ENCODE data around the gene SYNPO.

The SYNPO gene

GRCh38 chr5:150607991-150608390 lies 32.5 kb upstream of the SYNPO start:
- Histone ChIP-seq H3K9me3 (no peaks in the 10 kb centered on the region), H3K4me1 (ENCODE audit: control insufficient read depth in 1 of 2, insufficient read depth in 1 of 2, low read depth in 1 of 2, low read length in 1 of 2) (no peaks in the 10 kb centered on the region), H3K4me3 (ENCODE audit: low read depth in 1 of 2, low read length in 1 of 2) (no peak overlapping the region), H3K27ac (no peak overlapping the region), H3K36me3 (no peaks in the 10 kb centered on the region), H3K27me3 (no peaks in the 10 kb centered on the region)
- TF ChIP-seq CTCF (IDR thresholded peaks at IDR 0.05) = no peak

- Histone ChIP-seq H3K27ac (no peak overlapping the region), H3K4me1 (ENCODE audit: control insufficient read depth in 1 of 2, insufficient read depth in 1 of 2, low read depth in 1 of 2, low read length in 1 of 2) (no peaks in the 10 kb centered on the region), H3K36me3 (no peaks in the 10 kb centered on the region), H3K9me3 (no peaks in the 10 kb centered on the region), H3K27me3 (no peaks in the 10 kb centered on the region), H3K4me3 (ENCODE audit: low read depth in 1 of 2, low read length in 1 of 2) (no peak overlapping the region)
- TF ChIP-seq CTCF (IDR thresholded peaks at IDR 0.05) = no peak
These were observed 31.5 kb upstream of the SYNPO start for GRCh38 chr5:150608991-150609390.

- Histone ChIP-seq H3K36me3 (no peaks in the 10 kb centered on the region), H3K27ac (no peak overlapping the region), H3K4me1 (ENCODE audit: control insufficient read depth in 1 of 2, insufficient read depth in 1 of 2, low read depth in 1 of 2, low read length in 1 of 2) (no peaks in the 10 kb centered on the region), H3K27me3 (peaks cover 4% of the 10 kb centered on the region), H3K9me3 (no peaks in the 10 kb centered on the region), H3K4me3 (ENCODE audit: low read depth in 1 of 2, low read length in 1 of 2) (no peak overlapping the region)
- TF ChIP-seq CTCF (IDR thresholded peaks at IDR 0.05) = no peak
These were observed 30.4 kb upstream of the SYNPO start for GRCh38 chr5:150609843-150610584.

- no peak overlapping the region for H3K27ac ChIP-seq
- no peaks in the 10 kb centered on the region for H3K36me3 ChIP-seq
- no peaks in the 10 kb centered on the region for H3K9me3 ChIP-seq
- TF ChIP-seq CTCF (IDR thresholded peaks at IDR 0.05) = no peak
- no peaks in the 10 kb centered on the region for H3K4me1 ChIP-seq (ENCODE audit: control insufficient read depth in 1 of 2, insufficient read depth in 1 of 2, low read depth in 1 of 2, low read length in 1 of 2)
- H3K27me3 ChIP-seq = peaks cover 14% of the 10 kb centered on the region
- H3K4me3 ChIP-seq (ENCODE audit: low read depth in 1 of 2, low read length in 1 of 2) = no peak overlapping the region
These were observed 29.4 kb upstream of the SYNPO start for GRCh38 chr5:150611026-150611425.

- Histone ChIP-seq H3K9me3 (no peaks in the 10 kb centered on the region), H3K36me3 (no peaks in the 10 kb centered on the region), H3K4me3 (ENCODE audit: low read depth in 1 of 2, low read length in 1 of 2) (no peak overlapping the region), H3K27ac (no peak overlapping the region), H3K27me3 (peaks cover 21% of the 10 kb centered on the region), H3K4me1 (ENCODE audit: control insufficient read depth in 1 of 2, insufficient read depth in 1 of 2, low read depth in 1 of 2, low read length in 1 of 2) (no peaks in the 10 kb centered on the region)
- TF ChIP-seq CTCF (IDR thresholded peaks at IDR 0.05) = no peak
These were observed 28.1 kb upstream of the SYNPO start for GRCh38 chr5:150612405-150612804.

Data from neutrophil (primary cell).